NOMO-1 treated with dmso at 0.1 percent for 144 hours (cell line): Measurements from ENCODE around the gene EHD3.

ENCODE experiments used
- DNase-seq: peaks from one replicate; lab custom pipeline; 2025; ENCODE audit not compliant: unreplicated experiment; lab: John Stamatoyannopoulos, UW

EHD3 gene

GRCh38 chr2:31234683-31235503, 941 bp downstream of the EHD3 start:
- DNase-seq: no peak

GRCh38 chr2:31235504-31235902, 1.6 kb downstream of the EHD3 start:
- DNase-seq: no peak

GRCh38 chr2:31236433-31237205, 2.7 kb downstream of the EHD3 start:
- no peak for DNase-seq

GRCh38 chr2:31237348-31238017, 3.5 kb downstream of the EHD3 start:
- no peak for DNase-seq

GRCh38 chr2:31238126-31238905, 4.4 kb downstream of the EHD3 start:
- DNase-seq: no peak

GRCh38 chr2:31238906-31239592, 5.1 kb downstream of the EHD3 start:
- DNase-seq: no peak

GRCh38 chr2:31239593-31240177, 5.7 kb downstream of the EHD3 start:
- no peak for DNase-seq

- DNase-seq: no peak
These were observed 6.7 kb downstream of the EHD3 start for GRCh38 chr2:31240381-31241365.

GRCh38 chr2:31241625-31242270, 7.8 kb downstream of the EHD3 start:
- DNase-seq: no peak

- DNase-seq: no peak
These were observed 9.1 kb downstream of the EHD3 start for GRCh38 chr2:31243053-31243452.

- no peak for DNase-seq
These were observed 10.1 kb downstream of the EHD3 start for GRCh38 chr2:31244101-31244500.

GRCh38 chr2:31246184-31246852, 12.4 kb downstream of the EHD3 start:
- DNase-seq: no peak

- DNase-seq: no peak
These were observed 13.8 kb downstream of the EHD3 start for GRCh38 chr2:31247711-31248110.

- DNase-seq: no peak
These were observed 14.2 kb downstream of the EHD3 start for GRCh38 chr2:31248139-31248538.

- no peak for DNase-seq
These were observed 15.2 kb downstream of the EHD3 start for GRCh38 chr2:31249009-31249690.

GRCh38 chr2:31251018-31251417, 17.1 kb downstream of the EHD3 start:
- no peak for DNase-seq

GRCh38 chr2:31251851-31252250, 17.9 kb downstream of the EHD3 start:
- no peak for DNase-seq
